ENCODE measurements around the gene FBXL12.
"Not testable (repeated sequence)": the region's sequence is repeated elsewhere in the genome, so short reads cannot be mapped to it uniquely, and the experiment has no call there.

FBXL12 gene

GRCh38 chr19:9848762-9849161, 29.9 kb upstream of the FBXL12 start:
- H3K36me3 Mint-ChIP-seq = peaks cover 27% of the 10 kb centered on the region

GRCh38 chr19:9848060-9848459, 29.2 kb upstream of the FBXL12 start:
- DNase-seq (ENCODE audit: low spot score in 2 of 2) (no peak), ATAC-seq (peak; percentile 47)
- peaks cover 22% of the 10 kb centered on the region for H3K4me1 Mint-ChIP-seq
- peak overlapping the region; percentile 70 for H3K27ac Mint-ChIP-seq
- no peak overlapping the region for H3K4me3 Mint-ChIP-seq
- H3K36me3 Mint-ChIP-seq = peaks cover 34% of the 10 kb centered on the region
- no peaks in the 10 kb centered on the region for H3K9me3 Mint-ChIP-seq

More at GRCh38 chr19:9848762-9849161, 29.9 kb upstream of the FBXL12 start:
- ATAC-seq (no peak), DNase-seq (ENCODE audit: low spot score in 2 of 2) (no peak)
- Mint-ChIP-seq H3K4me3 (no peak overlapping the region), H3K4me1 (peaks cover 25% of the 10 kb centered on the region), H3K9me3 (no peaks in the 10 kb centered on the region), H3K27ac (peak overlapping the region; percentile 70)

- no peak overlapping the region for H3K4me3 Mint-ChIP-seq
- peaks cover 23% of the 10 kb centered on the region for H3K4me1 Mint-ChIP-seq
- ATAC-seq = peak; percentile 76
- peak overlapping the region; percentile 69 for H3K27ac Mint-ChIP-seq
- peak in 1 of 2 donors; percentile 56 for DNase-seq (ENCODE audit: low spot score in 2 of 2)
- H3K36me3 Mint-ChIP-seq = peaks cover 34% of the 10 kb centered on the region
- H3K9me3 Mint-ChIP-seq = no peaks in the 10 kb centered on the region
Observed at GRCh38 chr19:9847087-9847671, 28.3 kb upstream of the FBXL12 start.

GRCh38 chr19:9843626-9844273, 24.9 kb upstream of the FBXL12 start:
- peaks cover 64% of the 10 kb centered on the region for H3K36me3 Mint-ChIP-seq
- not testable (repeated sequence) for H3K27ac Mint-ChIP-seq

GRCh38 chr19:9842834-9843625, 24.2 kb upstream of the FBXL12 start:
- peaks cover 40% of the 10 kb centered on the region for H3K4me1 Mint-ChIP-seq
- H3K9me3 Mint-ChIP-seq = no peaks in the 10 kb centered on the region
- H3K27ac Mint-ChIP-seq = no peak overlapping the region
- ATAC-seq (no peak), DNase-seq (ENCODE audit: low spot score in 2 of 2) (no peak)
- H3K4me3 Mint-ChIP-seq = no peak overlapping the region
- H3K36me3 Mint-ChIP-seq = peaks cover 66% of the 10 kb centered on the region

More at GRCh38 chr19:9843626-9844273, 24.9 kb upstream of the FBXL12 start:
- H3K4me3 Mint-ChIP-seq; DNase-seq (ENCODE audit: low spot score in 2 of 2); H3K9me3 Mint-ChIP-seq; ATAC-seq: not testable (repeated sequence)
- peaks cover 38% of the 10 kb centered on the region for H3K4me1 Mint-ChIP-seq

GRCh38 chr19:9839415-9839814, 20.5 kb upstream of the FBXL12 start:
- Mint-ChIP-seq H3K27ac (no peak overlapping the region), H3K36me3 (peaks cover 48% of the 10 kb centered on the region), H3K4me1 (peaks cover 30% of the 10 kb centered on the region), H3K4me3 (no peak overlapping the region), H3K9me3 (no peaks in the 10 kb centered on the region)
- no peak for ATAC-seq
- DNase-seq (ENCODE audit: low spot score in 2 of 2) = no peak

GRCh38 chr19:9838324-9838723, 19.4 kb upstream of the FBXL12 start:
- Mint-ChIP-seq H3K9me3 (no peaks in the 10 kb centered on the region), H3K4me1 (peaks cover 30% of the 10 kb centered on the region), H3K36me3 (peaks cover 41% of the 10 kb centered on the region), H3K4me3 (no peak overlapping the region), H3K27ac (no peak overlapping the region)
- no peak for ATAC-seq
- DNase-seq (ENCODE audit: low spot score in 2 of 2) = no peak

- H3K27ac Mint-ChIP-seq = peak overlapping the region; percentile 74
- ATAC-seq (no peak), DNase-seq (ENCODE audit: low spot score in 2 of 2) (no peak)
- peaks cover 18% of the 10 kb centered on the region for H3K4me1 Mint-ChIP-seq
- no peaks in the 10 kb centered on the region for H3K9me3 Mint-ChIP-seq
- peak overlapping the region; percentile 83 for H3K4me3 Mint-ChIP-seq
- peaks cover 35% of the 10 kb centered on the region for H3K36me3 Mint-ChIP-seq
Observed at GRCh38 chr19:9836021-9836420, 17.1 kb upstream of the FBXL12 start.

- H3K27ac Mint-ChIP-seq = peak overlapping the region; percentile 74
- peaks cover 35% of the 10 kb centered on the region for H3K36me3 Mint-ChIP-seq
- ATAC-seq (no peak), DNase-seq (ENCODE audit: low spot score in 2 of 2) (peak in 1 of 2 donors; percentile 58)
- peaks cover 18% of the 10 kb centered on the region for H3K4me1 Mint-ChIP-seq
- no peaks in the 10 kb centered on the region for H3K9me3 Mint-ChIP-seq
- peak overlapping the region; percentile 83 for H3K4me3 Mint-ChIP-seq
Observed at GRCh38 chr19:9835507-9835949, 16.6 kb upstream of the FBXL12 start.

GRCh38 chr19:9834726-9835506, 16.0 kb upstream of the FBXL12 start, which contains the start of gene PIN1:
PIN1 (plus strand) TSS chr19:9835318; CDS start chr19:9835345, 27 bp downstream.
- peak; percentile 98 for ATAC-seq
- H3K4me3 Mint-ChIP-seq = peak within 1 kb of the TSS; percentile 83
- H3K27ac Mint-ChIP-seq = peak within 1 kb of the TSS; percentile 81
- no peaks in the 10 kb centered on the region for H3K9me3 Mint-ChIP-seq
- DNase-seq (ENCODE audit: low spot score in 2 of 2) = peak; percentile 97 to 99
- H3K4me1 Mint-ChIP-seq = peaks cover 18% of the 10 kb centered on the region
- peaks cover 35% of the 10 kb centered on the region for H3K36me3 Mint-ChIP-seq

GRCh38 chr19:9834307-9834725, 15.4 kb upstream of the FBXL12 start:
- peaks cover 35% of the 10 kb centered on the region for H3K36me3 Mint-ChIP-seq
- peaks cover 18% of the 10 kb centered on the region for H3K4me1 Mint-ChIP-seq
- ATAC-seq (no peak), DNase-seq (ENCODE audit: low spot score in 2 of 2) (no peak)
- H3K4me3 Mint-ChIP-seq = peak overlapping the region; percentile 83
- H3K9me3 Mint-ChIP-seq = no peaks in the 10 kb centered on the region
- peak overlapping the region; percentile 81 for H3K27ac Mint-ChIP-seq

- no peak for ATAC-seq
Observed at GRCh38 chr19:9828551-9829063, 9.7 kb upstream of the FBXL12 start.

GRCh38 chr19:9827289-9828238, 8.7 kb upstream of the FBXL12 start, which contains the start of gene UBL5:
UBL5 (plus strand) TSS chr19:9827918; CDS start chr19:9828338, 420 bp downstream.
- peaks cover 25% of the 10 kb centered on the region for H3K4me1 Mint-ChIP-seq
- peak within 1 kb of the TSS; percentile 100 for H3K4me3 Mint-ChIP-seq
- ATAC-seq = peak; percentile 98
- H3K36me3 Mint-ChIP-seq = peaks cover 54% of the 10 kb centered on the region
- H3K27ac Mint-ChIP-seq = peak within 1 kb of the TSS; percentile 99
- DNase-seq (ENCODE audit: low spot score in 2 of 2) = peak; percentile 76 to 92
- no peaks in the 10 kb centered on the region for H3K9me3 Mint-ChIP-seq

More at GRCh38 chr19:9828551-9829063, 9.7 kb upstream of the FBXL12 start:
- peaks cover 50% of the 10 kb centered on the region for H3K36me3 Mint-ChIP-seq
- H3K27ac Mint-ChIP-seq = peak overlapping the region; percentile 99
- no peak for DNase-seq (ENCODE audit: low spot score in 2 of 2)
- H3K4me1 Mint-ChIP-seq = peaks cover 25% of the 10 kb centered on the region
- H3K4me3 Mint-ChIP-seq = peak overlapping the region; percentile 100
- H3K9me3 Mint-ChIP-seq = no peaks in the 10 kb centered on the region
